DMS114 treated with DMSO at 0.1 percent for 48 hours (cell line): Measurements from ENCODE around the gene CLK1.

Experiments used
- DNase-seq: peaks from one replicate; lab custom pipeline; 2025; ENCODE audit not compliant: unreplicated experiment; lab: John Stamatoyannopoulos, UW

CLK1 gene

GRCh38 chr2:200811333-200812121, 52.9 kb downstream of the CLK1 start, which contains the start of gene BZW1:
TSS of gene BZW1 (plus strand) at chr2:200811910. CDS start at chr2:200813218, 1,308 bp downstream.
- peak; percentile 93 for DNase-seq

DNA sequence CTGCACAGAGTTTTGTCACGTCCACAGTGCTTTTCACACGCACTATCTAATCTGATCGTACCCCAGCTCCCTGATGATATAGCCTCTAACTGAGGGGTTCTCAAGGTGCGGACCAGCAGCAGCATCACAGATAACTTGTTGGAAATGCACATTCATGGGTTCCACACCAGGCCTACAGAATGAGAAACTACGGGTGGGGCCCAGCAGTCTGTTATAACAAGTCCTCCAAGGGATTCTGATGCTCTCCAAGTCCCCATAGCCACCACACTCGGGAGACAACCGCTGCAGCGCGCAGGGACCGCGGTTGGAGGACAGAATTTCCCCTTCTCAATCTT, 53.5 kb downstream of the CLK1 start:
- DNase-seq = no peak

DNA sequence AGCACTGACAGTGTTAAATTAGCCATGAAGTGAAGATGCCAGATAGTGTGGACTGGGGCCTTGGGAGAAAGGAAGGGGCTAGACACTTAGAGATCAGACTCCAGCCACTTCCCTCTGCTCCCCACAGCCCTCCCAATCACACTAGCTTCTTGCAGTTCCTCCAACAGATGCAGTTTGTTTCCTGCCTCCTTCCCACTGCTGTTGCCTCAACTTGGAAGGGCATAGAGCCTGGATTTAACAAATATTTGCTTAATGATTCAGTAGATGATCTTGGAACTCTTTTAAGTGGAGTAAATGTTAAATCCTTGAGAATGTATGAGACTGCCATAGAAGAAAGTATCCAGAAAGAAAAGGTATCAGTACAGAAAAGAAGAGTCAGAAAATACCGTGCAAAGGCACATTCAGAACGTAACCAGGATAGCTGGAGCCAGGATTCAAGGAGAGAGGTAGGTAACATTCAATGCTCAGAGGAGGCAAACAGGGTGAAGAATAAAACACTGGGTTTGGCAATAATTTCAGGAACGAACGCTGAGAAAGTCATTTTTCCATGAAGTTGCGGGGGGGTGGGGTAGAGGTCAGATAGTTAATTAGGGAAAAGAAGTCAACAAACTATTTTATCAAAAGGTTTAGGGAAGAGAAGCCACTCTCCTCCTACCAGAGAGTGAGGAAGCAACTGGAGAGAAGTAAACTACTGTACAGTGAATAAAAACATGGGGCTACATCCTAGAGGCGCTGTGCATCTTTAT, 54.0 kb downstream of the CLK1 start:
- DNase-seq = no peak

DNA sequence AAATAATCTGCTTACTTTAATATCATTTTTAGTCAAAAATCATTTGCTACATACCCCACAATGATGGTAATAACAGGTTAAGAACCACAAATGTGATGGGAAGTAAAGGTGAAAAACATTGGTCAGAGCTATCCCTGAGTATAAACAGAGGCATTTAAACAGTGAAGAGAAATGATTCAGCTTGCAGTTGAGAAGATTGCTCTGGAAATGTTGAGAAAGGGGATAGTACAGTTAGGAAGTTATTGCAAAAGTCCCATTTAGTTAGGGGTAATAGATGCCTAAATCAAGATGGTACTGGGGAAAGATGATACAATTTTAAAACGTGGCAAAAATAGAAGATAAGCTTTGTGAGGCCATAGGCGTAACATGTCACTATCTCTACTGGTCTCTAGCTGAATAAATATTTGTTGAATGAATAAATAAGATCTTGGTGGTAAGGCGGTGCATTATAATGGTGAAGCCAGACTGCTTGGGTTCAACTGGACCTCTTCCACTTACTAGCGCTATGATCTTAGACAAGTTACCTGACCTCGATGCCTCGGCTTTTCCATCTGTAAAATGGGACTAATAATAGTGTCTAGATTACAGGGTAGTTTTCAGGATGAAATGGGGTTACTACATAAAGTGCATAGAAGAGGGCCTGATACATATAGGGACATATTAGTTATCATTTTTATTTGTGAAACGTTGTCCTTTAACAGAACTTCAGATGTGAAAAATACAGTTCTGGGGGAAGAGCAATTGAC, 54.8 kb downstream of the CLK1 start:
- DNase-seq = no peak
